CD4-positive, alpha-beta T cell treated with Interleukin-10 for 1 hour (primary cell): ENCODE measurements around the gene DLGAP1.

ENCODE experiments used
- DNase-seq: peaks from one replicate; pipeline ENCODE4 v3.0.0-alpha.2; 2020

DLGAP1 gene

GRCh38 chr18:3728704-3729437, 726.2 kb downstream of the DLGAP1 start:
- no peak for DNase-seq

- no peak for DNase-seq
Measured at GRCh38 chr18:3727274-3727673, 727.8 kb downstream of the DLGAP1 start.

- DNase-seq, result no peak
Measured at GRCh38 chr18:3726238-3726951, 728.7 kb downstream of the DLGAP1 start.

GRCh38 chr18:3725115-3725514, 730.0 kb downstream of the DLGAP1 start:
- no peak for DNase-seq

GRCh38 chr18:3723554-3723953, 731.6 kb downstream of the DLGAP1 start:
- DNase-seq, result no peak

- DNase-seq, result no peak
Measured at GRCh38 chr18:3722649-3723433, 732.3 kb downstream of the DLGAP1 start.

GRCh38 chr18:3721771-3722648, 733.1 kb downstream of the DLGAP1 start:
- no peak for DNase-seq

GRCh38 chr18:3720818-3721545, 734.1 kb downstream of the DLGAP1 start:
- DNase-seq, result no peak

GRCh38 chr18:3720159-3720558, 734.9 kb downstream of the DLGAP1 start:
- DNase-seq, result no peak

GRCh38 chr18:3717376-3718025, 737.6 kb downstream of the DLGAP1 start:
- DNase-seq, result no peak

GRCh38 chr18:3716116-3716660, 738.9 kb downstream of the DLGAP1 start:
- DNase-seq, result no peak

GRCh38 chr18:3715231-3716080, 739.7 kb downstream of the DLGAP1 start:
- DNase-seq, result no peak

GRCh38 chr18:3713708-3714107, 741.4 kb downstream of the DLGAP1 start:
- no peak for DNase-seq

GRCh38 chr18:3713166-3713565, 741.9 kb downstream of the DLGAP1 start:
- no peak for DNase-seq

- DNase-seq, result no peak
Measured at GRCh38 chr18:3712491-3712890, 742.6 kb downstream of the DLGAP1 start.

GRCh38 chr18:3710712-3711301, 744.3 kb downstream of the DLGAP1 start:
- DNase-seq, result no peak

GRCh38 chr18:3709205-3709604, 745.9 kb downstream of the DLGAP1 start:
- no peak for DNase-seq

- DNase-seq, result no peak
Measured at GRCh38 chr18:3706279-3707097, 748.6 kb downstream of the DLGAP1 start.
